GM12873 (cell line): Measurements from ENCODE around the gene CFAP299.

Source experiments
- CTCF ChIP-seq: IDR thresholded peaks from 2 replicates; pipeline ENCODE4 v1.5.1; 2012; ENCODE audit warnings: low read depth, mild to moderate bottlenecking, moderate library complexity, low read length, control low read depth; ENCODE audit not compliant: insufficient read depth; ENCODE audit errors: missing control alignments

The CFAP299 gene

GRCh38 chr4:80685214-80685613 is 349.7 kb downstream of the CFAP299 start:
- TF ChIP-seq CTCF: no peak

GRCh38 chr4:80694171-80694570 is 358.6 kb downstream of the CFAP299 start:
- TF ChIP-seq CTCF: no peak

DNA sequence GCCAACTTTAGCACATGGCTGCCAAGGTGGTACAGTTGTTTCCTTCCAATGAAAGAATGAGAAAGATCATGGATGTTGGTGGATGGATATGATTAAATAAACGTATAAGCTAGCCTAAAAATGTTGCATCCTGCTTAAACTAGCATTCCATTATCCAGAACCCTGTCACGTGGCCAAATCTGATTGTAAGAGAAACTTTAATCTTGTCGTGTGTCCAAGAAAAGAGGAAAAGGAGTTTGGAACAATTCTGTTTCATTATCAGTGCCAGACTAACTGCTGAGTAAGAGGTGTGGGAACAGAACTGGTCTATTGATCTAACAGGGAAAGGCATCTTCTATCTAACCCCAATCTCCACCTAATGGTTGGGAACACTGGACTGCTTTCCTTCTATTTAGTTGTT is 369.8 kb downstream of the CFAP299 start:
- TF ChIP-seq CTCF: no peak

DNA sequence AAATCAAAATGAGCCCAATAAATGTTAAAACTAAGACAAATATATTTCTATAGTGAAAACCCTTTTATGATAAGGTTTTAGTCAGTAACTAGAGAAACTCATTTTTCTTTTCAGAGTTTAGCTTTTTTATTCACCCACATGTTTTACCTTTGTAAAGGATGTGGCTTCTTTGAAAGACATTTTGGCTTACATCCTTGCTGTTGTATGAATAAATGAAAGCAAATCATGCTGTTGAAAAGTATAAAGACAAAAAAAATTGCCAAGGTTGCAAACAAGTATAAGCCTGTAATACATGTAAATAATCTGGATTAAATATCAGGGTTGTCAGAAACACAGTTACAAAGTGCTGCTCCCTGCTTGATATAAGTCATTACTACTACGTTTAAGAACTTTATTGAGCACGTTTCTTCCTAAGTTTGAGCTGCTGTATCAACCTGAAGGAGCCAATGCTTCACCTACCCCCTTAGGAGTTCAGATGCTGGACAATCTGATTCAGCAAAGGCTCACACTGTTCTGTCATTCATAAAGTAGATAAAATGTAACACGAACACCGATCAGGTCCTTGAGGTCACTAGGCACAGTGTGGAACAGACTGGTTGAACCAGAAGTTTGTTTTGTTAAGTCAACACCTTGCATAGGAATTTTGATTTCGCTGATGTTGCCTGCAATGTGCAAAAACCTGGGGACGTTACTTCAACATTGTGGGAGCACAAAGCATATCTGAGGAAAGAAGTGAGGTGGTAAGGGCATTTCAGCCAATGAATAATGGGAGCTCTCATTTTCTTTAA is 373.7 kb downstream of the CFAP299 start:
- no peak for TF ChIP-seq CTCF

DNA sequence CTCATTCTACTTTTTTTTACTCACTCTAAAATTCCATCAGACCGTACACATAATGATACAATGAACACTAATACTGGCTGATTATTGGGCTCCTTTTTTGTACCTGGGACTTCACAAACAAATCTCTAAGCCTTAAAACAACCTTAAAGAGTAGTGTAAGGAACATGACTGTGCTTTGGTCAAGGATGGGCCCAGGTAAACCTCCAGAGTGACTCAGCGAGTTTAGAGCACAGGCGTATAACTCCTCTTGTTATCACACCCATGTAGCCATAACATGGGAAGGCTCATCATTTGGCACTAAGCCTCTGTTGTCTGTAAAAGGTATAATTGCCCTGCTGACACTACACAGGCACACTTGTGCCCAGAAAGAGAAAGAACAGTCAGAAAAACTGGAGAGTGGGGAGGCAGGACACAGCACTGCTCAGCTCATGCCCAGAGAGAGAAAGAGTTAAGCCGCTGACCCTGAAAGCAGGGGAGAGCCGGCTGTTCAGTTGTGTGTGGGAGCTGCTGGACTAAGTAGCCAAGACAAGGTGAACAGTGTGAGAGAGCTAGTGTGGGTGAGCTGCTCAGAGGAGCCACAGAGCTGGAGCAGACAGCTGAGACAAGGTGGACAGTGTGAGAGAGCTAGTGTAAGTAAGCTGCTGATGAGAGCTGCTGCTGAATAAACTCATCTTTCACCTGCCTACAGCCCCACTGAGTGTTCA is 375.4 kb downstream of the CFAP299 start:
- no peak for TF ChIP-seq CTCF

DNA sequence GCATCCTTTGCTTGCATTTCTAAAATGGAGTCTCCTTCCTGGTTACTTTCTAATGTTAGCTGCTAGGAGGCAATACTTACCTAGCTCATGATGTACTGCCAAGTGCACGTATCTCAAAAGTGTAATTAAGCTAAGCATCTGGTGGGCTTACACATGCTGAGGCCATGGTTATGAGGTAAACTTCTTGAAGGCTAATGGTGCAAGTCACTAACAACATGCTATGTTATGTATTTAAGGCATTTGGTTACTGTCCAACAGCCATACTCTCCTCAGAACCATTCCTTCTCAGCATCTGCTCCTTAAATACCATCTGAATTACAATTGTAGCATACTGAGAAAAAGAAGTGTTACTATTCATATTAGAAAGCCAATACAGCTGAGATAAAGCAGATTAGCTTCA is 376.4 kb downstream of the CFAP299 start:
- TF ChIP-seq CTCF: no peak

DNA sequence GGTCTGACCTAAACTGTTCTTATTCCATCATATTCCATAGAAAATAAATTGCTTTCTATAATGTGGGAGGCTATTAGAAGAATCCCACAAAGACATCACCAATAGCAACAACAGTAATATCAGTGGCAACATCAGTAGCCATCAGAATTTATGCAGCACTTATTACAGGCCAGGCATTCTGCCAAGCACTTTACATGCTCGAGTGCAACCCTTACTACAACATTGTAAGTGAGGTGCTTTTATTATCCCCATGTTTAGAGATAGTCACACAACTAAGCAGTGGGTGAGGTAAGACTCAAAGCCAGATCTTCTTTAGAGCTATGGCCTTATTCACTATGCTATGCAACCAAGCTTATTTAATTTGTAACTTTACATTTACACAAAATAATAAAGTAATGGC is 377.9 kb downstream of the CFAP299 start:
- no peak for TF ChIP-seq CTCF
